ENCODE data around the gene UBE2E3.

Gene UBE2E3

GRCh38 chr2:181111059-181111458 lies 130.7 kb downstream of the UBE2E3 start:
- no peak for ATAC-seq
- no peak for DNase-seq (ENCODE audit: low spot score in 2 of 2)
- Mint-ChIP-seq H3K4me3 (no peak overlapping the region), H3K9me3 (peaks cover 4% of the 10 kb centered on the region), H3K4me1 (peaks cover 39% of the 10 kb centered on the region), H3K36me3 (peaks cover 5% of the 10 kb centered on the region), H3K27ac (no peak overlapping the region)

GRCh38 chr2:181112916-181113315 lies 132.5 kb downstream of the UBE2E3 start:
- ATAC-seq (no peak), DNase-seq (ENCODE audit: low spot score in 2 of 2) (no peak)
- peaks cover 30% of the 10 kb centered on the region for H3K4me1 Mint-ChIP-seq
- H3K27ac Mint-ChIP-seq, result peak overlapping the region; percentile 60
- peaks cover 4% of the 10 kb centered on the region for H3K9me3 Mint-ChIP-seq
- no peak overlapping the region for H3K4me3 Mint-ChIP-seq
- H3K36me3 Mint-ChIP-seq, result no peaks in the 10 kb centered on the region
